DOHH2 (cell line): ENCODE data around the gene PALM.

Experiments used
- CTCF ChIP-seq: fragments of 200-600 bp; sonication (generic); IDR thresholded peaks from one replicate; pipeline ENCODE4 v1.5.1; 2014; ENCODE audit warnings: antibody characterized with exemption, mild to moderate bottlenecking, low read depth, low read length; ENCODE audit not compliant: poor library complexity, severe bottlenecking
- EZH2phosphoT487 ChIP-seq: fragments of 200-600 bp; sonication (generic); IDR thresholded peaks from 2 replicates; pipeline ENCODE4 v1.6.1; 2017; ENCODE audit warnings: borderline replicate concordance, mild to moderate bottlenecking, antibody characterized with exemption, low read length, moderate library complexity, mixed read lengths

- TF ChIP-seq CTCF (no peak), EZH2phosphoT487 (no peak)
Observed at GRCh38 chr19:736125-736524, 27.4 kb downstream of the PALM start.
